ENCODE data around the gene SDK1.

DNA sequence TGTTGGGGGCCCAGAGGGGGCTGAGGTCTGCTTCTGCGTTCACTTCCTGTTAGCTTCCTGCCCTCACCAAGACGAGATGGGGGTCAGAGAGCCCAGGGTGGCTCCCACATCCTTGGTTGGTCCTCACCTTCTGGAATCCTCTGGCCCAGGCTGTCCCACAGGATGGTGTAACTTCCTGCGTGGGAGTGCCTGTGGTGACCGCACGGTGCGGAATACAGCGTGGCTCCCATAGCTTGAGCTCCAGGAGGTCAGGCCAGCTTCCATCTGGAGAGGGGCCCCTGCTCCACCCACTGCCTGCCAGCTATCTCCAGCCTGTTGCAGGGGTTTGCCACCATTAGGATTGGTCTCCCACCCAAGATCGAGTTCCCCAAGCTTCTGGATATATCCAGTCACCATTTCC is 699.9 kb downstream of the SDK1 start:
- TF ChIP-seq, protein P1, sequence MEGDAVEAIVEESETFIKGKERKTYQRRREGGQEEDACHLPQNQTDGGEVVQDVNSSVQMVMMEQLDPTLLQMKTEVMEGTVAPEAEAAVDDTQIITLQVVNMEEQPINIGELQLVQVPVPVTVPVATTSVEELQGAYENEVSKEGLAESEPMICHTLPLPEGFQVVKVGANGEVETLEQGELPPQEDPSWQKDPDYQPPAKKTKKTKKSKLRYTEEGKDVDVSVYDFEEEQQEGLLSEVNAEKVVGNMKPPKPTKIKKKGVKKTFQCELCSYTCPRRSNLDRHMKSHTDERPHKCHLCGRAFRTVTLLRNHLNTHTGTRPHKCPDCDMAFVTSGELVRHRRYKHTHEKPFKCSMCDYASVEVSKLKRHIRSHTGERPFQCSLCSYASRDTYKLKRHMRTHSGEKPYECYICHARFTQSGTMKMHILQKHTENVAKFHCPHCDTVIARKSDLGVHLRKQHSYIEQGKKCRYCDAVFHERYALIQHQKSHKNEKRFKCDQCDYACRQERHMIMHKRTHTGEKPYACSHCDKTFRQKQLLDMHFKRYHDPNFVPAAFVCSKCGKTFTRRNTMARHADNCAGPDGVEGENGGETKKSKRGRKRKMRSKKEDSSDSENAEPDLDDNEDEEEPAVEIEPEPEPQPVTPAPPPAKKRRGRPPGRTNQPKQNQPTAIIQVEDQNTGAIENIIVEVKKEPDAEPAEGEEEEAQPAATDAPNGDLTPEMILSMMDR (IDR thresholded peaks at IDR 0.05), result no peak
- TF ChIP-seq POLR2A (IDR thresholded peaks at IDR 0.05) (no peak), POLR2AphosphoS5 (IDR thresholded peaks at IDR 0.05; ENCODE audit: insufficient read depth in 1 of 2, low read depth in 1 of 2) (no peak)

Measured in vagina (tissue), 2 donors.